IMR-90 (cell line): ENCODE data around the gene PCID2.

Source experiments
- BHLHE40 ChIP-seq: fragments of 150-350 bp; IDR thresholded peaks from 2 replicates; pipeline ENCODE4 v1.6.1; 2016; ENCODE audit warnings: mild to moderate bottlenecking, low read depth, low read length
- CTCF ChIP-seq: conservative IDR thresholded peaks from 2 replicates; pipeline ENCODE4 v1.5.1; 2012; ENCODE audit warnings: mild to moderate bottlenecking, low read depth, low read length, improper control_type of control experiment

- TF ChIP-seq CTCF (no peak), BHLHE40 (no peak)
Observed at GRCh38 chr13:113196970-113197737, 11.3 kb downstream of the PCID2 start.
